GM13977 (cell line): ENCODE measurements around the gene PARD3.

Experiments used
- DNase-seq: peaks from one replicate; pipeline ENCODE4 v3.0.0; 2012; ENCODE audit warnings: low spot score
- in situ Hi-C: fragments of 300-500 bp; cut with MboI; formaldehyde crosslinking; loops from one replicate; pipeline ENCODE4 v1.12.0; 2022; ENCODE audit warnings: low sequenced_read_pairs, low pct_unique_long_range_greater_than_20kb, mixed read lengths, inconsistent platforms; ENCODE audit not compliant: unreplicated experiment
- TF ChIP-seq, protein P1 (sequence below): IDR thresholded peaks from 2 replicates; pipeline ENCODE4 v1.5.1; 2012; ENCODE audit warnings: mild to moderate bottlenecking, control low read depth; ENCODE audit not compliant: insufficient read depth; ENCODE audit errors: extremely low read depth, missing control alignments

The PARD3 gene

DNA sequence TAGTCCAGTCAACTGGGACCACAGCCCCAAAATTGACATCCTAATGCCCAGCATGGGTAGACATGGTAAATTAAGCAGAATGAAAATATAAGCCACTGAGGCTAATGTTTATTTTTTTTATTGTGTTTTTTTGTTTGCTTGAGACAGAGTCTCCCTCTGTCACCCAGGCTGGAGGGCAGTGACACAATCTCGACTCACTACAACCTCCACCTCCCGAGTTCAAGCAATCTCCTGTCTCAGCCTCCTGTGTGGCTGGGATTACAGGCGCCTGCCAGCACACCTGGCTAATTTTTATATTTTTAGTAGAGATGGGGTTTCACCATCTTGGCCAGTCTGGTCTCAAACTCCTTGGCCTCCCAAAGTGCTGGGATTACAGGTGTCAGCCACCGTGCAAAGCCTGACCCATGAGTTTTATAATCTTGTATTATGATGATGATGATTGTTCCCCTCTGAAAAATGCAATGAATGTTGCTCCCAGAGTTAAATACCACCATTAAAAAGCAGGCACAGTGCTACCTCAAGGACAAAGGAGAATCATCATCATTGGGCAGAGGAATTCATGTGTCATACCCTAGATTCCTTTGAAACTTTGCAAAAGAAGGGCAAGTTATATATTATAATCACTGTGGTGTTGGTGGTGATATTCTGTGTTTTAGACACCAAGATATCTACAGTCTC is 228.0 kb downstream of the PARD3 start:
- in situ Hi-C loops: no loop called here

GRCh38 chr10:34585422-34586112 is 229.5 kb downstream of the PARD3 start:
- in situ Hi-C loops: no loop called here
- TF ChIP-seq, protein P1, sequence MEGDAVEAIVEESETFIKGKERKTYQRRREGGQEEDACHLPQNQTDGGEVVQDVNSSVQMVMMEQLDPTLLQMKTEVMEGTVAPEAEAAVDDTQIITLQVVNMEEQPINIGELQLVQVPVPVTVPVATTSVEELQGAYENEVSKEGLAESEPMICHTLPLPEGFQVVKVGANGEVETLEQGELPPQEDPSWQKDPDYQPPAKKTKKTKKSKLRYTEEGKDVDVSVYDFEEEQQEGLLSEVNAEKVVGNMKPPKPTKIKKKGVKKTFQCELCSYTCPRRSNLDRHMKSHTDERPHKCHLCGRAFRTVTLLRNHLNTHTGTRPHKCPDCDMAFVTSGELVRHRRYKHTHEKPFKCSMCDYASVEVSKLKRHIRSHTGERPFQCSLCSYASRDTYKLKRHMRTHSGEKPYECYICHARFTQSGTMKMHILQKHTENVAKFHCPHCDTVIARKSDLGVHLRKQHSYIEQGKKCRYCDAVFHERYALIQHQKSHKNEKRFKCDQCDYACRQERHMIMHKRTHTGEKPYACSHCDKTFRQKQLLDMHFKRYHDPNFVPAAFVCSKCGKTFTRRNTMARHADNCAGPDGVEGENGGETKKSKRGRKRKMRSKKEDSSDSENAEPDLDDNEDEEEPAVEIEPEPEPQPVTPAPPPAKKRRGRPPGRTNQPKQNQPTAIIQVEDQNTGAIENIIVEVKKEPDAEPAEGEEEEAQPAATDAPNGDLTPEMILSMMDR: no peak
- DNase-seq: no peak

More for the DNA sequence above, 228.0 kb downstream of the PARD3 start:
- TF ChIP-seq, protein P1: no peak
- DNase-seq: no peak

GRCh38 chr10:34584164-34584563 is 230.9 kb downstream of the PARD3 start:
- in situ Hi-C loops: no loop called here
- DNase-seq: no peak

GRCh38 chr10:34581801-34582532 is 233.1 kb downstream of the PARD3 start:
- TF ChIP-seq, protein P1: no peak
- in situ Hi-C loops: no loop called here
- DNase-seq: no peak

More at GRCh38 chr10:34584164-34584563, 230.9 kb downstream of the PARD3 start:
- TF ChIP-seq, protein P1: no peak

GRCh38 chr10:34580643-34581042 is 234.5 kb downstream of the PARD3 start:
- in situ Hi-C loops: no loop called here
- TF ChIP-seq, protein P1: no peak
- no peak for DNase-seq

- DNase-seq: no peak
- TF ChIP-seq, protein P1: no peak
- in situ Hi-C loops: no loop called here
These were observed 234.9 kb downstream of the PARD3 start for GRCh38 chr10:34580214-34580613.
